Fibroblast of skin of scalp (primary cell): ENCODE results near the gene DDX28. TPM values are rescaled to one million over a fixed set of nuclear protein-coding genes. Genes with fewer than 3 reads are reported as not detected.

Experiments
- DNase-seq: peaks from one replicate; pipeline ENCODE4 v3.0.0-alpha.2; 2013
- polyA plus RNA-seq, 2 experiments: library from polyadenylated mRNA; unstranded; fragments of 120-200 nt; gene quantifications; one replicate each; pipeline ENCODE4 v1.2.1, GENCODE V29; 2013; ENCODE audit not compliant: insufficient read length in 2 of 2

Gene DDX28
- 6.1 TPM for polyA plus RNA-seq (2013, experiment 1 of 2; ENCODE audit: insufficient read length)
- polyA plus RNA-seq (2013, experiment 2 of 2; ENCODE audit: insufficient read length) = 6.7 TPM

GRCh38 chr16:68022728-68023537 is at the start of gene DDX28, which contains the start of gene DUS2:
DDX28 (minus strand) TSS chr16:68023232; CDS start chr16:68023202, 30 bp downstream.
DUS2 (plus strand) TSS chr16:68023284; CDS start chr16:68038024, 14,740 bp downstream.
- DNase-seq = peak; percentile 92

GRCh38 chr16:68072038-68072695 is 49.1 kb upstream of the DDX28 start:
- DNase-seq = peak; percentile 29

GRCh38 chr16:68071518-68071901 is 48.5 kb upstream of the DDX28 start:
- no peak for DNase-seq

- no peak for DNase-seq
Observed at GRCh38 chr16:68070806-68071517, 47.9 kb upstream of the DDX28 start.

- DNase-seq = no peak
Observed at GRCh38 chr16:68070249-68070730, 47.3 kb upstream of the DDX28 start.

- DNase-seq = no peak
Observed at GRCh38 chr16:68069511-68070248, 46.6 kb upstream of the DDX28 start.

- no peak for DNase-seq
Observed at GRCh38 chr16:68068926-68069325, 45.9 kb upstream of the DDX28 start.

GRCh38 chr16:68066763-68067162 is 43.7 kb upstream of the DDX28 start:
- no peak for DNase-seq

- peak; percentile 88 for DNase-seq
Observed at GRCh38 chr16:68065716-68066305, 42.8 kb upstream of the DDX28 start.

GRCh38 chr16:68064791-68065365 is 41.8 kb upstream of the DDX28 start:
- DNase-seq = peak; percentile 85

- DNase-seq = no peak
Observed at GRCh38 chr16:68062910-68063393, 39.9 kb upstream of the DDX28 start.

- no peak for DNase-seq
Observed at GRCh38 chr16:68061396-68061795, 38.4 kb upstream of the DDX28 start.

GRCh38 chr16:68059804-68060203 is 36.8 kb upstream of the DDX28 start:
- no peak for DNase-seq

GRCh38 chr16:68055395-68055794 is 32.4 kb upstream of the DDX28 start:
- DNase-seq = no peak

GRCh38 chr16:68049449-68049848 is 26.4 kb upstream of the DDX28 start:
- DNase-seq = no peak

GRCh38 chr16:68047987-68048386 is 25.0 kb upstream of the DDX28 start:
- no peak for DNase-seq

GRCh38 chr16:68046106-68046505 is 23.1 kb upstream of the DDX28 start:
- DNase-seq = no peak

- DNase-seq = no peak
Observed at GRCh38 chr16:68041783-68042182, 18.8 kb upstream of the DDX28 start.

GRCh38 chr16:68040506-68041288 is 17.7 kb upstream of the DDX28 start:
- DNase-seq = peak; percentile 50

- no peak for DNase-seq
Observed at GRCh38 chr16:68037841-68038597, 15.0 kb upstream of the DDX28 start.
